BE2C (cell line): ENCODE data around the gene CCR5AS.

Experiments used
- DNase-seq: peaks from one replicate; pipeline ENCODE4 v3.0.0-alpha.2; 2020
- H3K27me3 ChIP-seq: fragments of 250-450 bp; sonication (Bioruptor Pico); 2 replicates; pipeline ENCODE4 v1.5.1; 2020; ENCODE audit warnings: mild to moderate bottlenecking
- H3K36me3 ChIP-seq: fragments of 250-450 bp; sonication (Bioruptor Pico); 2 replicates; pipeline ENCODE4 v1.5.1; 2020; ENCODE audit warnings: mild to moderate bottlenecking
- H3K4me1 ChIP-seq: fragments of 250-450 bp; sonication (Bioruptor Pico); 2 replicates; pipeline ENCODE4 v1.5.1; 2020
- H3K4me3 ChIP-seq: 2 replicates; pipeline ENCODE4 v1.5.1; 2011; ENCODE audit warnings: low read depth, low read length
- H3K9me3 ChIP-seq: fragments of 250-450 bp; sonication (Bioruptor Pico); 2 replicates; pipeline ENCODE4 v1.5.1; 2020
- TF ChIP-seq, protein P1 (sequence below): IDR thresholded peaks from 2 replicates; pipeline ENCODE4 v1.5.1; 2012; ENCODE audit warnings: mild to moderate bottlenecking, low read depth, low read length

Gene CCR5AS

DNA sequence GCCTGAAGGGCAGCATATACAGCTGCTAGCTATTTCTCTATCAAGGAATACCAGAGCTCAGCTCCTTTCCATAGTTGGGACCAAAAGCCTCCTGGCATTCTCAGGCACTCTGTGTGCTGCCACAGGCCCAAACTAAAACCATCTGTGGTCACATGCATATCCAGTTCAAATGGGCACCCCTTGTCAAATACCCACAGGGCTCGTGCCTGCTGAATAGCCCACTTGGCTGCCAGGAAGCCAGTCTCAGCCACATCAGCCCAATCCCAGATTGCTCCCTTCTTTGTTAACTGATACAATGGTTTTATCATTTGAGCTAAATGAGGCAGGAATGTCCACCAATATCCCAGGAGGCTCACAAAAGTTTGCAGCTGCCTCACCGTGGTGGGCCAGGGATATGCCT, 14.1 kb upstream of the CCR5AS start:
- no peak overlapping the region for H3K4me3 ChIP-seq
- no peak for DNase-seq
- no peaks in the 10 kb centered on the region for H3K9me3 ChIP-seq
- TF ChIP-seq, protein P1, sequence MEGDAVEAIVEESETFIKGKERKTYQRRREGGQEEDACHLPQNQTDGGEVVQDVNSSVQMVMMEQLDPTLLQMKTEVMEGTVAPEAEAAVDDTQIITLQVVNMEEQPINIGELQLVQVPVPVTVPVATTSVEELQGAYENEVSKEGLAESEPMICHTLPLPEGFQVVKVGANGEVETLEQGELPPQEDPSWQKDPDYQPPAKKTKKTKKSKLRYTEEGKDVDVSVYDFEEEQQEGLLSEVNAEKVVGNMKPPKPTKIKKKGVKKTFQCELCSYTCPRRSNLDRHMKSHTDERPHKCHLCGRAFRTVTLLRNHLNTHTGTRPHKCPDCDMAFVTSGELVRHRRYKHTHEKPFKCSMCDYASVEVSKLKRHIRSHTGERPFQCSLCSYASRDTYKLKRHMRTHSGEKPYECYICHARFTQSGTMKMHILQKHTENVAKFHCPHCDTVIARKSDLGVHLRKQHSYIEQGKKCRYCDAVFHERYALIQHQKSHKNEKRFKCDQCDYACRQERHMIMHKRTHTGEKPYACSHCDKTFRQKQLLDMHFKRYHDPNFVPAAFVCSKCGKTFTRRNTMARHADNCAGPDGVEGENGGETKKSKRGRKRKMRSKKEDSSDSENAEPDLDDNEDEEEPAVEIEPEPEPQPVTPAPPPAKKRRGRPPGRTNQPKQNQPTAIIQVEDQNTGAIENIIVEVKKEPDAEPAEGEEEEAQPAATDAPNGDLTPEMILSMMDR: no peak
- H3K27me3 ChIP-seq: no peaks in the 10 kb centered on the region
- no peaks in the 10 kb centered on the region for H3K36me3 ChIP-seq
- H3K4me1 ChIP-seq: no peaks in the 10 kb centered on the region

DNA sequence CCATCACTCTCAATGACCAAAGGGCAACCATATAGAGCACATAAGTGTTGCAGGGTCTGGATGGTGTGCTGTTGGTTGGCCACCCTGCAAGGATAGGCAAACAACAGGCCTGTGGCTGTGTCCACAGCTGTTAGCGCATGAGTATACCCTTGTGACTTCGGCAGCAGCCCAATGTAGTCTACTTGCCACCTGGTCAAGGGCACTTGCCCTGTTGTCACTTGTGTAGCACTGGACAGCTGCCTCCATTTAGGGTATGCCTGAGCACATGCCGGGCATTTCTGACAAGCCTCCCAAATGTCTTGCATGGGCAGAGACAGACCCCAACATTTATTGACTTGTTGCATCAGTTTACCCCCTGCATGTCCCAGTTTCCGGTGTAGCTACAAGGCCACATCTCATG, 12.9 kb upstream of the CCR5AS start:
- TF ChIP-seq, protein P1: no peak
- H3K4me3 ChIP-seq: no peak overlapping the region
- no peaks in the 10 kb centered on the region for H3K27me3 ChIP-seq
- DNase-seq: no peak
- no peaks in the 10 kb centered on the region for H3K4me1 ChIP-seq
- H3K36me3 ChIP-seq: no peaks in the 10 kb centered on the region
- no peaks in the 10 kb centered on the region for H3K9me3 ChIP-seq

DNA sequence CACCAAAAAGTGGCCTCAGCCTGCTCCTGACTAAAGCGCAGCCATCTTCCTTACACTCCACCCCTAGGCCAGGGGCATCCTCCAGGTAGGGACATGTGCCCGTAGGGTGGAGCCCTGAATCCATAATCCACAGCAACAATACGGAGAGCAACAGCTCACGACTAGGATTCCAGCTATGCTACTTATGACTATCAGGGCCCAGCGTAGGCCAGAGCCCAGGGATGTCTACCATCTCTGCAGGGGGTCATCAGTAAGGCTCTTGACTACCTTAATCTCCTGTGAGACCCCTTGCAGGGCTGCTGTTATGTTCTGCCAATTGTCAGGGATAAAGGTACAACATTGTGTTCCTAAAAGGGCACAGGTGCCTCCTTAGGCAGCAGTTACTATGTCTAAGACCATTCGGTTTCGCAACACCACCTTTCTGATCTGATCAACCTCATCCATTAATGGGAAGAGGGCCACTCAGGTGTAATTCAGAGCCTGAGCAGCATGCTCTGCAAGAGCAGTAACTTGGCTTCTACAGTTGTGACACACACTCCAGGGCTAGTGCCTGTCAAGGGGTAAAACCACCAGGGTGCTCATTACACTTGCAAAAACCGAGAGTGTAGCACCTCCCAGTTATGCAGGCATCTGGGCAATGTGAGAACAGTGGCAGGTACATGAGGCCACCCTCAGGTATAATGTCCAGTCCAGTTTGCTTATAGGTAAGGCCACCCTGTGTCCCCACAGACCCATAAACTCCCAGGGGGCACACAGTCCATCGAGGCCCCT, 11.2 kb upstream of the CCR5AS start:
- Histone ChIP-seq H3K9me3 (no peaks in the 10 kb centered on the region), H3K4me1 (no peaks in the 10 kb centered on the region), H3K36me3 (no peaks in the 10 kb centered on the region), H3K27me3 (no peaks in the 10 kb centered on the region), H3K4me3 (no peak overlapping the region)
- TF ChIP-seq, protein P1: no peak
- DNase-seq: no peak

DNA sequence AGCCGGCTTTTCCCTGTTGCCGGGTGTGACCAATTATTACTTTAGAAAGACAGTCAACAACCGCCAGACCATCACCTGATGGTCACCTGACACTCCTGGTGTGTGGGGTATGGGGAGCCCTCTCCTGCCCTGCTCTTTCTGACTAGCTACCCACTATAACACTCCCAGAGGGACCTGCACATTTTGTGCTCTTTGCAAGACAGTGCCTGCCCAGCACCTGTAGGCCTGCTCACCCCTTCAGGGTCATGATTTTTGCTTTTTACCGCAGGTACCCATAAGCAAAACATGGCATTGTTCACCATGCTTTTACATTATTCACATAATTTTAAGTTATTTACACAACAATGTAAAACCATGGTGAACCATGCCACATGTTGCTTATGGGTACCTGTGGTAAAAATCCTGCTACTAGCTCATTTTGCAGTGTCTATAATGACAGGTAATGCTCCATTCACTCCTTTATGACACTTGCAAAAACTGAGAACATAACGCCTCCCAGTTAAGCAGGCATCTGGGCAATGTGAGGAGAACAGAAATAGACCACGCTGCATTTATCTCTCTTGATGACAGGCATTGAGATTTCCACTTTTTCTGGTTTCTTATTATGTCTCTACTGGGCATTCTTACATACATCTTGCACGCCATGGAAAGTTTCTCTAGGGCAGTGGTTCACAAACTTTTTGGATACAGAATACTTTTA, 10.1 kb upstream of the CCR5AS start:
- Histone ChIP-seq H3K36me3 (no peaks in the 10 kb centered on the region), H3K4me1 (no peaks in the 10 kb centered on the region), H3K4me3 (no peak overlapping the region), H3K9me3 (no peaks in the 10 kb centered on the region), H3K27me3 (no peaks in the 10 kb centered on the region)
- DNase-seq: no peak
- TF ChIP-seq, protein P1: no peak

DNA sequence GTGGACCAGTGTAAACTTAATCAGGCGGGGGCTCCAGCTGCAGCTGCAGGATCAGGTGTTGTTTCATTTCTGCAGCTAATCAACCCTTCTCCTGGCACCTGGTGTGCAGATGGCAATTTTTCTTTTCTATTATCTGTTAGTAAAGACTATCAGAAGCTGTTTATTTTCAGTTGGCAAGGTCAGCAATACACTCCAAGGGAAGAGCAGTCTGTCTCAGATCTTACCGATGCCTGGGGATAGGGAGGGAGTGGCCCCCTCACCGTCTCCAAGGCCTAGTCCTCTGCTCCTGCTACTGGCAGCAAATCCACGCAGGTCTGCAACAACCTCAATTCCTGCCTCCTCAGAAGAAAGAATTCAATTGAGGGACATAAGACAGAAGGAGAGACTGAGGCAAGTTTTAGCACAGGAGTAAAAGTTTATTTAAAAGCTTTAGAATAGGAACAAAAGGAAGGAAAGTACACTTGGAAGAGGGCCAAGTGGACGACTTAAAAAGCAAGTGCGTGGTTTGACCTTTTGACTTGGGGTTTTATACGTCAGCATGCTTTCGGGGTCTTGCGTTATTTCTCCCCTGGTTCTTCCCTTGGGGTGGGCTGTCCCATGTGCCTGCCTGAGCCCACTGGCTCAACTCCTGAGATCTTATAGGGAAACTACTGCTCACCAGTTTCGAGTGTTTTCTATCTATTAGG, 9.4 kb upstream of the CCR5AS start:
- no peaks in the 10 kb centered on the region for H3K27me3 ChIP-seq
- H3K4me3 ChIP-seq: no peak overlapping the region
- no peaks in the 10 kb centered on the region for H3K9me3 ChIP-seq
- H3K4me1 ChIP-seq: no peaks in the 10 kb centered on the region
- TF ChIP-seq, protein P1: no peak
- H3K36me3 ChIP-seq: no peaks in the 10 kb centered on the region
- no peak for DNase-seq
